Astrocyte of the spinal cord (primary cell): ENCODE data around the gene BCL6.
"Not testable (repeated sequence)": the region's sequence is repeated elsewhere in the genome, so short reads cannot be mapped to it uniquely, and the experiment has no call there.

ENCODE experiments used
- DNase-seq: peaks from one replicate; pipeline ENCODE4 v3.0.0; 2011; ENCODE audit warnings: low read depth, low spot score
- H3K4me3 ChIP-seq: 2 replicates; pipeline ENCODE4 v1.5.1; 2011; ENCODE audit warnings: low read depth, mild to moderate bottlenecking, low read length, moderate library complexity
- in situ Hi-C: cut with HindIII; loops from 2 replicates; pipeline ENCODE4 v1.10.0; 2017; ENCODE audit warnings: low sequenced_read_pairs
- TF ChIP-seq, protein P1 (sequence below): IDR thresholded peaks from 2 replicates; pipeline ENCODE4 v1.5.1; 2012; ENCODE audit warnings: low read depth, mild to moderate bottlenecking, low read length, inconsistent platforms

BCL6 gene

DNA sequence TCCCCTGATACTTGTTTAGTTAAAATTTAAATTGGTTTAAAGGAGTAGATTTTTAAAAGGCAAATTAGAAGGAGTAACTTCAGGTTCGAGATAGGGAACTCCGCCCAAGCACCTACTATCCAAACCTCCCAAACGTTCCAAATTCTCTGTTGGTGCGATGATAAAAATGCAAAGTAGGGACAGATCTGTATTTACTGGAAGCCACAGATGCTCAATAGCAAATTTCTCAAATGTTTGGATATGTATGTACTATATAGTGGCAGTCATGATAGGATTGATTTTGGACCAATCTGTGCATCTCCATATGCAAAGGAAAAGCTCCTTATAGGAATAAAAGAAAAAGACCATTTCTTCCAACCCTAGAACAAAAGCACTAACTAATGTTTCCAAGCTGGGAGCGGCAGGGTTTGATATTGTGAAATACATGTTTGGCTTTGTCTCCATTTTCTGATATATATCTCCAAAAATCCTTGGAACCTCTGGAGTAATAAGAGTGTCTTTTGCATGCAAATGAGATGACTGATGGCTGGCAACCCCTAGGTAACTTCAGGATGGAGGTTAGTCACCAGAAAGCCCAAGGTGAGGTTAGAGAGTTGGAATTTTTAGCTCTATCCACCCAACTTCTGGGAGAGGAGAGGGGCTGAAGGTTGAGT is 58.5 kb downstream of the BCL6 start:
- TF ChIP-seq, protein P1, sequence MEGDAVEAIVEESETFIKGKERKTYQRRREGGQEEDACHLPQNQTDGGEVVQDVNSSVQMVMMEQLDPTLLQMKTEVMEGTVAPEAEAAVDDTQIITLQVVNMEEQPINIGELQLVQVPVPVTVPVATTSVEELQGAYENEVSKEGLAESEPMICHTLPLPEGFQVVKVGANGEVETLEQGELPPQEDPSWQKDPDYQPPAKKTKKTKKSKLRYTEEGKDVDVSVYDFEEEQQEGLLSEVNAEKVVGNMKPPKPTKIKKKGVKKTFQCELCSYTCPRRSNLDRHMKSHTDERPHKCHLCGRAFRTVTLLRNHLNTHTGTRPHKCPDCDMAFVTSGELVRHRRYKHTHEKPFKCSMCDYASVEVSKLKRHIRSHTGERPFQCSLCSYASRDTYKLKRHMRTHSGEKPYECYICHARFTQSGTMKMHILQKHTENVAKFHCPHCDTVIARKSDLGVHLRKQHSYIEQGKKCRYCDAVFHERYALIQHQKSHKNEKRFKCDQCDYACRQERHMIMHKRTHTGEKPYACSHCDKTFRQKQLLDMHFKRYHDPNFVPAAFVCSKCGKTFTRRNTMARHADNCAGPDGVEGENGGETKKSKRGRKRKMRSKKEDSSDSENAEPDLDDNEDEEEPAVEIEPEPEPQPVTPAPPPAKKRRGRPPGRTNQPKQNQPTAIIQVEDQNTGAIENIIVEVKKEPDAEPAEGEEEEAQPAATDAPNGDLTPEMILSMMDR: no peak
- no peak overlapping the region for H3K4me3 ChIP-seq
- in situ Hi-C loops: no loop called here
- no peak for DNase-seq

DNA sequence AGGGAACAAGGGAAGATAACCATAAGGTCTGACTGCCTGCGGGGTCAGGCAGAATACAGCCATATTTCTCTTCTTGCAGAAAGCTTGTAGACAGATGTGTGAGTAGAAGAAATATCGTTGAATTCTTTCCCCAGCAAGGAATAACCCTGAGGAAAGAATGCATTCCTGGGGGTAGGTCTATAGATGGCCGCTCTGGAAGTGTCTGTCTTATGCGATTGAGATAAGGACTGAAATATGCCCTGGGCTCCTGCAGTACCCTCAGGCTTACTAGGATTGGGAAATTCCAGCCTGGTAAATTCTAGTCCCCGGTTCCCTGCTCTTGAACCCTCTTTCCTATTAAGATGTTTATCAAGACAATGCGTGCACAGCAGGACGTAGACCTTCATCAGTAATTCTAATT is 59.3 kb downstream of the BCL6 start:
- no peak overlapping the region for H3K4me3 ChIP-seq
- no peak for DNase-seq
- TF ChIP-seq, protein P1: no peak
- in situ Hi-C loops: no loop called here

DNA sequence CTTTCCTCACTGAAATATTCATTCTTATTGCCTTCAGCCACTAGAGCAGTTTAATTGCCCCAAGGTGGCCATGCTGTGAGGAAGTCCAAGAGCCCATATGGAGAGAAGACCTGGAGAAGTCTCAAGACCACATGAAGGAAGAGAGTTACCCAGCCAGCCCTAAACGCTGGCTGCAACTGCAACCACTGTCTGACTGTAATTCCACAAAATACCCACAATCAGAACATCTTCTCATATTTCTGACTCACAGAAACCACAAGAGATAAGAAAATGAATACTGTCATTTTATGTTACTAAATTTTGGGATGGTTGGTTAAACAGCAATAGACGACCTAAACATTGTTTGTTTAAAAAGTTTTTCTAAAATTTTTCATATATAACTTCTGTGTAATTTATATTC is 60.4 kb downstream of the BCL6 start:
- in situ Hi-C loops: no loop called here
- peak; percentile 33 for DNase-seq
- no peak overlapping the region for H3K4me3 ChIP-seq
- TF ChIP-seq, protein P1: no peak

DNA sequence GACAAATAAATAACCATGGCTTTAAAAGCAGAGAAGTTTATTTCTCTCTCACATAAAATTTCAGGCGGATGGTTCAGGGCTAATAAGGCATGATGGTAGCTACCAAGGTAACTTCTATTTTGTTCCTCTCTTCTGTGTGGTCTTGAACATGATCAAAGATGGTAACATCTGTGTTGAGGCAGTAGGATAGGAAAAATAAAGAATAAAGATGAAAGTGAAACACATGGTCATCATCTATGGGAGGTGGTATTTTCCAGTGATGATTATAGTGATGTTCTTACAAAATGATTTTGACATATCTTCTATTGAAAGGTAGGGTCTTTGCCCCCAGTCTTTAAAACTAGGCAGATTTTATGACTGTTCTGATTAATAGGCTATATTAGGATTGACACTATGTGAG is 60.8 kb downstream of the BCL6 start:
- in situ Hi-C loops: no loop called here
- no peak for DNase-seq
- H3K4me3 ChIP-seq: no peak overlapping the region
- TF ChIP-seq, protein P1: no peak

DNA sequence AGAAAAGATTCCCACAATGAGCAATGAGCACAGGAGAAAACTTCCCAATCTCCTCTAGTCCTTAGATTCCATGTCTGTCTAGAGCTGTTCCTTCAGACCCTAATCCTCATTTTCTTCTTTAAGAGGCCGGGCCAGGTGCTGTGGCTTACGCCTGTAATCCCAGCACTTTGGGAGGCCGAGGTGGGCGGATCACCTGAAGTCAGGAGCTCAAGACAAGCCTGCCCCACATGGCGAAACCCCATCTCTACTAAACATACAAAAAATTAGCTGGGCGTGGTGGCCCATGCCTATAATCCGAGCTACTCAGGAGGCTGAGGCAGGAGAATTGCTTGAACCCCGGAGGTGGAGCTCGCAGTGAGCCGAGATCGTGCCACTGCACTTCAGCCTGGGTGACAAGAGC is 63.5 kb downstream of the BCL6 start:
- DNase-seq, in situ Hi-C loops, H3K4me3 ChIP-seq: not testable (repeated sequence)

DNA sequence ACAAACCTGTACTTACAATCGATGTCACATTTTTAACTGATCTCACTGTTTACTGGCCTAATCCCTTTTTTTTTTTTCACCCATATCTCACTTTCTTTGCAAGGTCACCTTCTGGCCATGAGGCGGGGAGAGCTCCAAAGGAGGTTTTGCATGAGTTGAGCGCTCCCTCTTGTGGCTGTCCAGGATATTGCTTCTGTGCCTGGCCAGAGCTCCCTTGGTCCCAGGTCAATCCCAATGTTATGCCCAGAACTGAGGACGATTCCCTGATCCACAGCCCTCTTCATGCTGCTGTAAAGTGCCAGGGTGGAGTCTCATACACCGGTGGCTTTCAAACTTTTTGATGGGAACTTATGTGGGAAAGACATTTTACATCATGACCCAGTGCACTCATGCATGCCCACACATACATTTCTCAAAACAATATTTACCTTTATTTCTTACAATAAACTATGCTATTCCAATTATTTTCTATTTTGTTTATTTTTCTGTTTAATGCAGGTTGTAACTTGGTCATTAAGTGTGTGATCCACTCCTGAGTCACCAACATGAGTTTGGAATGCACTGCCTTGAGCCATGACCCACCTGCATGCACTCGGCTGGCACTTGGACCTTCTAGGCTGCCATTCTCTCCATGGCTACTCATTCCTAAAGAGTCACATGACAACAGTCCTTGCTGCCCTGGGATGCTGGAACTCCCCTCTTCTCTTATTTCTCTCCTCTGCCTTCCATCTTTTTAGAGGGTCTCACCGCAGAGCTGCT is 65.5 kb downstream of the BCL6 start:
- peak; percentile 65 for DNase-seq
- TF ChIP-seq, protein P1: peak; percentile 97
- no peak overlapping the region for H3K4me3 ChIP-seq
- in situ Hi-C loops: loop anchor here (10.0 kb wide), 1 partner anchor 365 kb away; no protein-coding TSS in a partner anchor

DNA sequence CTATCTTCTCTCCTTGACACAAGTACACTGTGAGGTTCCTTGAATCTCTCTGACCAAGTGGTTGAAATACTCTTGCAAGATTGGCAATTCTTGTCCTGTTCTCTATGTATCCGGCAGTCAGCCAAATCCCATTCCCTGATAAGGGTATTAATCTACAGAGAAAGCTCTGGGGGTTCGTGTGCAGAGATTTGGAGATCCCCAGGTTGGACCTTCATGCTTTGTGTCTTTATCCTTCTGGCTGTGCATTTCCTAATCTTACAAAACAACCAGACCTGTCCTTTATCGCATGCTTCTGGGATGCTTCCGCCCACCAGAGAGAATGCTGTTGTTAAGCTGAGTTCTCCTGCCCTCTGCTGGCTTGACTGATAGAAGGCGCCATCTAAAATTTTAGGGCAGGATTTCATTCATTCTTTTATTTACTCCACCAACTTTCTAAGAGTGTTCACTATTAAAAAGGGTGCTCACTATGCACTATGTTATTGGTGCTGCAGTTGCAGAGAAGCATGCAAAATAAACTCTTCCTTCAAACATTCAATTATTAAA is 66.5 kb downstream of the BCL6 start:
- in situ Hi-C loops: loop anchor here (10.0 kb wide), 1 partner anchor 364 kb away; no protein-coding TSS in a partner anchor
- H3K4me3 ChIP-seq: no peak overlapping the region
- TF ChIP-seq, protein P1: peak; percentile 75
- DNase-seq: peak; percentile 55
